ENCODE results near the gene M1AP. TPM values are rescaled to one million over a fixed set of nuclear protein-coding genes. Genes with fewer than 3 reads are reported as not detected.
A peak's percentile ranks its signal among the peaks of the same experiment; 100 is the strongest.

The M1AP gene
- 0.10 TPM in 1 of 2 replicates, not detected in the other for total RNA-seq

DNA sequence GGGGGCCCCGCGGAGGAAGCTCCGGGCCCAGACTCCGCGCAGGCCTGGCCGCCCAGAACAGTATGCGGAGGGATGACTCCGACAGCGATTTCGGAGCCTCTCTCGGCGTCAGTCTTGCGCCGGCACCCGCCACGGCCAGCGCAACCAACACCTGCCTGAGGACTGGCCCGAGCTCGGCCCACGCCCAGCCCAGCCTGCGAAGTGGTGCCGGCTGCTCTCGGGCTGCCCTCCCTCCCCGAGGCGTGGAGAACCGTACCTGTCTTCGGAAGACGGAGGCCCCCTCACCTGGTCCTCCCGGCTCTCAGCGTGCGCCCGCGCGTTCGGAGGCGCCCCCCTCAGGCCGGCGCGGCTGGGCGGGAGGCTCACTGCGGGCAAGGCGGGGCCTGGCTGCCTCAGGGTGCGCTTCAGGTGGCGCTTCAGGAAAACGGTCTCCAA, at the start of gene M1AP:
Gene M1AP, minus strand, starts transcription at position 322 of the 435 bp plus-strand sequence. CDS start 8,055 bp downstream, outside the sequence.
- intact Hi-C loops (cut with micrococcal nuclease), result no loop called here
- Mint-ChIP-seq H3K27me3 (ENCODE audit: insufficient read depth) (peaks cover 42% of the 10 kb centered on the region), H3K9me3 (no peaks in the 10 kb centered on the region), H3K27ac (no peak within 1 kb of the TSS), H3K4me3 (peak within 1 kb of the TSS; percentile 45), H3K36me3 (ENCODE audit: low read depth) (peaks cover 2% of the 10 kb centered on the region), H3K4me1 (ENCODE audit: low read depth) (no peaks in the 10 kb centered on the region)
- DNase-seq (ENCODE audit: low spot score), result no peak

DNA sequence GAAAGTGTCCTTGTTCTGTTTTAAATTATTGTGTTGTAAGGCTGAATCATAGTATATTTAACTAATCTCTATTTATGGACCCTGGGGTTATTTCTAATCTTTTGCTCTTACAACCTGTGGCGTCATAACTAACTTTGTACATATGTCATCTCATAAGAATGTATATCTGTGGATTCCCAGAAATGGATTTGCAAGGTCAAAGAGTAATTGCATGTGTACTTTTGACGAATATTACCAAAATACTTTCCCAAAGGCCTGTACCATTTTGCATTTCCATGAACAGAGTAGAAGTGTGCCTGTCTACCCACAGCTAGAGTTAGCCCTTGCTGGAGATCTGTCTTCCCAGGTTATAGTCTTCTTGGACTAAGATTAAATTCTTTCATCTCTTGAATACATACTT, 48.7 kb upstream of the M1AP start:
- Mint-ChIP-seq H3K4me1 (ENCODE audit: low read depth) (no peaks in the 10 kb centered on the region), H3K27ac (no peak overlapping the region), H3K4me3 (no peak overlapping the region), H3K27me3 (ENCODE audit: insufficient read depth) (peaks cover 10% of the 10 kb centered on the region), H3K9me3 (no peaks in the 10 kb centered on the region), H3K36me3 (ENCODE audit: low read depth) (no peaks in the 10 kb centered on the region)
- no peak for DNase-seq (ENCODE audit: low spot score)
- intact Hi-C loops (cut with micrococcal nuclease), result no loop called here

DNA sequence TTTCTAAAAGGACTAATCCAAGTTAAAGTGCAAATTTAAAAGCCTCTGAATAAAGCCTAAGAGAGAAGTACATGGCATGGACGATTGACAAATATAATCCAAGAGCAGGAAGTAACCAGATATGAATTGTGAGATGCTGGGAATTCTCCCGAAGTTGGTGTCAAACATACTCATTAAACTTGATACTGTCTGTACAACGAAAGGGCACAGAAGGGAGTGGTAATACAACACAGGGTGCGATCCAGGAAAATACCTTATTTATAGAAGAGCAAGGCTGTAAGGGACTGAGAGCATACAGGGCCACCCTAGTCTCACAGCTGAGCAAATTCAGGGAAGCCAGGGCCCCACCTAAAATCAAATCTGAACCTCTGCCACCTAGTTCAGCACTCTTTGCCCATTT, 47.5 kb upstream of the M1AP start:
- Mint-ChIP-seq H3K9me3 (no peaks in the 10 kb centered on the region), H3K27ac (no peak overlapping the region), H3K4me1 (ENCODE audit: low read depth) (no peaks in the 10 kb centered on the region), H3K27me3 (ENCODE audit: insufficient read depth) (peaks cover 7% of the 10 kb centered on the region), H3K4me3 (no peak overlapping the region), H3K36me3 (ENCODE audit: low read depth) (no peaks in the 10 kb centered on the region)
- intact Hi-C loops (cut with micrococcal nuclease), result no loop called here
- DNase-seq (ENCODE audit: low spot score), result no peak

DNA sequence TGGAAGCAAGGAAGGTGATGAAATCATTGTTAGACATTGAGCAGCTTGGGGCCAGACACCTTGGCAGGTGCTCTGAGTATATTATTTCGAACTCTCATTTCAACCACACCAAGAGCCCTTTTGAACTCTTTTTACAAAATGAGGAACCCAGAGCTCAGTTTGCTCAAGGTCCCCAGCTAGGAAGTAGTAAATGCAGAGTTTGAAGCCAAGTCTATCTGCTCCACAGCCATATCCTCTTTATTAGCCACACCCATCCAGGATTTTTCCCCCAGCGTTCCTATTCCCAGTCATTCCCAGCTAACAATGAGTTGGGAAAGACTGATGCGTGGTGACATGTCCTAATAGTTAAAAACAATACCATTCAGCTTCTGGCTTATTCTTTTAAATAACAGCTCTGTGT, 46.2 kb upstream of the M1AP start:
- H3K4me1 Mint-ChIP-seq (ENCODE audit: low read depth), result no peaks in the 10 kb centered on the region
- H3K4me3 Mint-ChIP-seq, result no peak overlapping the region
- H3K36me3 Mint-ChIP-seq (ENCODE audit: low read depth), result no peaks in the 10 kb centered on the region
- no peak for DNase-seq (ENCODE audit: low spot score)
- no peak overlapping the region for H3K27ac Mint-ChIP-seq
- peaks cover 13% of the 10 kb centered on the region for H3K27me3 Mint-ChIP-seq (ENCODE audit: insufficient read depth)
- H3K9me3 Mint-ChIP-seq, result no peaks in the 10 kb centered on the region
- intact Hi-C loops (cut with micrococcal nuclease), result loop anchor here (5.0 kb wide), 1 partner anchor 933 kb away; no protein-coding TSS in a partner anchor

- Mint-ChIP-seq H3K27me3 (ENCODE audit: insufficient read depth) (peaks cover 13% of the 10 kb centered on the region), H3K4me1 (ENCODE audit: low read depth) (no peaks in the 10 kb centered on the region), H3K4me3 (no peak overlapping the region), H3K27ac (no peak overlapping the region), H3K9me3 (no peaks in the 10 kb centered on the region), H3K36me3 (ENCODE audit: low read depth) (no peaks in the 10 kb centered on the region)
- intact Hi-C loops (cut with micrococcal nuclease), result loop anchor here (5.0 kb wide), 1 partner anchor 934 kb away; no protein-coding TSS in a partner anchor
- DNase-seq (ENCODE audit: low spot score), result no peak
Observed at GRCh38 chr2:74693668-74694067, 45.5 kb upstream of the M1AP start.

DNA sequence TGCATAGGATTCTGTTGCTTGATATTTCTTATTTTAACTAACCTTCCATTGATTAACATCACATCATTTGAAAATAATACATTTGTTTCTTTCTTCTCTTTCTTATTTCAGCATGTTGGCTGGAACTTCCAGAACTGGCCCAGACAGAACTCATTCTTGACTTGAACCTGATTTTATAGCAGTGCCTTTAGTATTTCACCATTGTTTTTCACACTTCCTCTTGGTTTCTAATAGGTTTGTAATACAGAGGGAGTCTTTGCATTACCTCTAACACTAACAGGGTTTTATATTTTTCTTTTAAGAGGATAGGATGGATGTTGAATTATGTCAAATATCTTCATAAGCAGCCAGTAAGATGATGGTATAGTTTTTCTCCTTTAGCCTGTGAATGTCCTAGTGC, 45.1 kb upstream of the M1AP start:
- DNase-seq (ENCODE audit: low spot score), result no peak
- H3K27ac Mint-ChIP-seq, result no peak overlapping the region
- peaks cover 13% of the 10 kb centered on the region for H3K27me3 Mint-ChIP-seq (ENCODE audit: insufficient read depth)
- H3K4me3 Mint-ChIP-seq, result no peak overlapping the region
- H3K4me1 Mint-ChIP-seq (ENCODE audit: low read depth), result no peaks in the 10 kb centered on the region
- no peaks in the 10 kb centered on the region for H3K9me3 Mint-ChIP-seq
- intact Hi-C loops (cut with micrococcal nuclease), result loop anchor here (5.0 kb wide), 1 partner anchor 934 kb away; no protein-coding TSS in a partner anchor
- no peaks in the 10 kb centered on the region for H3K36me3 Mint-ChIP-seq (ENCODE audit: low read depth)

GRCh38 chr2:74691929-74692328, 43.8 kb upstream of the M1AP start:
- DNase-seq (ENCODE audit: low spot score), result no peak
- intact Hi-C loops (cut with micrococcal nuclease), result loop anchor here (5.0 kb wide), 1 partner anchor 935 kb away; no protein-coding TSS in a partner anchor
- Mint-ChIP-seq H3K9me3 (no peaks in the 10 kb centered on the region), H3K4me3 (no peak overlapping the region), H3K27ac (no peak overlapping the region), H3K4me1 (ENCODE audit: low read depth) (no peaks in the 10 kb centered on the region), H3K36me3 (ENCODE audit: low read depth) (no peaks in the 10 kb centered on the region), H3K27me3 (ENCODE audit: insufficient read depth) (peaks cover 13% of the 10 kb centered on the region)

DNA sequence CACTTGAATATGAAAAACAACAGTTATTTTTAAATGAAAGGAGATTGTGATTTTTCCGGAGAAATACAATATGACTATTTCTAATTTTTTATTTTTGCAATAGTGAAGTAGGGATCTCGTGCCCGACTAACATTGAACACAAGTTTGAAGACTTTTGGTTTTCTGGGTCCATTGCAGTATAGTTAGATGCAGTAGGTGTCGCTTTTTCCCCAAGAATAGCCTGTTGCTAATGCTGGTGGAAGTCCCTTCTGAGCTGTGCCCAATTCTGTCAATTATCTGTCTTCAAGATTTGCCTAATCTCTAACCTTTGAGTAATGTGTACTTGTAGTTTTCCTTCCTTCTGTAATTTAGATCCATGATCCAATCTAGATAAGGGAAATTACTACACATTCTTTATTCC, 42.4 kb upstream of the M1AP start:
- intact Hi-C loops (cut with micrococcal nuclease), result loop anchor here (1.0 to 5.0 kb wide), 2 partner anchors 186 to 937 kb away; no protein-coding TSS in a partner anchor
- peaks cover 13% of the 10 kb centered on the region for H3K27me3 Mint-ChIP-seq (ENCODE audit: insufficient read depth)
- H3K4me1 Mint-ChIP-seq (ENCODE audit: low read depth), result no peaks in the 10 kb centered on the region
- no peak overlapping the region for H3K4me3 Mint-ChIP-seq
- no peak overlapping the region for H3K27ac Mint-ChIP-seq
- DNase-seq (ENCODE audit: low spot score), result no peak
- no peaks in the 10 kb centered on the region for H3K9me3 Mint-ChIP-seq
- no peaks in the 10 kb centered on the region for H3K36me3 Mint-ChIP-seq (ENCODE audit: low read depth)

- DNase-seq (ENCODE audit: low spot score), result no peak
- Mint-ChIP-seq H3K27ac (no peak overlapping the region), H3K9me3 (no peaks in the 10 kb centered on the region), H3K27me3 (ENCODE audit: insufficient read depth) (peaks cover 13% of the 10 kb centered on the region), H3K36me3 (ENCODE audit: low read depth) (no peaks in the 10 kb centered on the region), H3K4me1 (ENCODE audit: low read depth) (no peaks in the 10 kb centered on the region), H3K4me3 (no peak overlapping the region)
- intact Hi-C loops (cut with micrococcal nuclease), result loop anchor here (1.0 to 5.0 kb wide), 2 partner anchors 187 to 938 kb away; no protein-coding TSS in a partner anchor
Observed at GRCh38 chr2:74689671-74690070, 41.5 kb upstream of the M1AP start.

GRCh38 chr2:74688881-74689280, 40.8 kb upstream of the M1AP start:
- DNase-seq (ENCODE audit: low spot score), result no peak
- intact Hi-C loops (cut with micrococcal nuclease), result no loop called here
- Mint-ChIP-seq H3K4me1 (ENCODE audit: low read depth) (no peaks in the 10 kb centered on the region), H3K27ac (no peak overlapping the region), H3K36me3 (ENCODE audit: low read depth) (no peaks in the 10 kb centered on the region), H3K27me3 (ENCODE audit: insufficient read depth) (peaks cover 13% of the 10 kb centered on the region), H3K9me3 (no peaks in the 10 kb centered on the region), H3K4me3 (no peak overlapping the region)

- DNase-seq (ENCODE audit: low spot score), result no peak
- intact Hi-C loops (cut with micrococcal nuclease), result no loop called here
- H3K36me3 Mint-ChIP-seq (ENCODE audit: low read depth), result no peaks in the 10 kb centered on the region
- peaks cover 5% of the 10 kb centered on the region for H3K27me3 Mint-ChIP-seq (ENCODE audit: insufficient read depth)
- no peaks in the 10 kb centered on the region for H3K4me1 Mint-ChIP-seq (ENCODE audit: low read depth)
- no peak overlapping the region for H3K27ac Mint-ChIP-seq
- H3K4me3 Mint-ChIP-seq, result no peak overlapping the region
- H3K9me3 Mint-ChIP-seq, result no peaks in the 10 kb centered on the region
Observed at GRCh38 chr2:74685408-74685807, 37.3 kb upstream of the M1AP start.

GRCh38 chr2:74682501-74682900, 34.4 kb upstream of the M1AP start:
- Mint-ChIP-seq H3K27ac (no peak overlapping the region), H3K9me3 (no peaks in the 10 kb centered on the region), H3K27me3 (ENCODE audit: insufficient read depth) (no peaks in the 10 kb centered on the region), H3K36me3 (ENCODE audit: low read depth) (no peaks in the 10 kb centered on the region), H3K4me1 (ENCODE audit: low read depth) (no peaks in the 10 kb centered on the region), H3K4me3 (no peak overlapping the region)
- intact Hi-C loops (cut with micrococcal nuclease), result no loop called here
- no peak for DNase-seq (ENCODE audit: low spot score)

- Mint-ChIP-seq H3K27ac (no peak overlapping the region), H3K4me1 (ENCODE audit: low read depth) (no peaks in the 10 kb centered on the region), H3K4me3 (no peak overlapping the region), H3K9me3 (no peaks in the 10 kb centered on the region), H3K27me3 (ENCODE audit: insufficient read depth) (no peaks in the 10 kb centered on the region), H3K36me3 (ENCODE audit: low read depth) (peaks cover 1% of the 10 kb centered on the region)
- no peak for DNase-seq (ENCODE audit: low spot score)
- intact Hi-C loops (cut with micrococcal nuclease), result no loop called here
Observed at GRCh38 chr2:74679615-74680014, 31.5 kb upstream of the M1AP start.

DNA sequence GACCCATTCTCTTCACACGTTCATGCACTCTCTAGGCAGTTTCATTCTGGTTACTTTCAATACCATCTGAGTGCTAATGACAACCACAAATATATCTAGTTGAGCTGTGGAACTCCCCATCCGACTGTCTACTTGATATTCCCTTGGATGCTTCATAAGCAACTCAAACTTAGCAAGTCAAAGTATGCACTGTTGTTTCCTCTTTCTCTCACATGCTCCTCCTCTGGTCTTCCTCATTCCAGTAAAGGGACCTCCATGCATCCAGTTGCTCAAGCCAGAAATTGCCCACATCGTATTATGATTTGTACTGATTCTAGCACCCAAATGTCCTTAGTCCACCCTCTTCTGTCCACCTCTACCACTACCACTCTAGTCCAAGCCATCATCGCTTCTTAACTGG, 28.2 kb upstream of the M1AP start:
- Mint-ChIP-seq H3K27me3 (ENCODE audit: insufficient read depth) (no peaks in the 10 kb centered on the region), H3K4me1 (ENCODE audit: low read depth) (no peaks in the 10 kb centered on the region), H3K4me3 (no peak overlapping the region), H3K27ac (no peak overlapping the region), H3K9me3 (no peaks in the 10 kb centered on the region), H3K36me3 (ENCODE audit: low read depth) (peaks cover 1% of the 10 kb centered on the region)
- intact Hi-C loops (cut with micrococcal nuclease), result no loop called here
- no peak for DNase-seq (ENCODE audit: low spot score)
